Activated effector memory CD4-positive, alpha-beta T cell treated with anti-CD3 and anti-CD28 coated beads, Interleukin-2, amount 50 U/mL, for 16 hours (primary cell): ENCODE results near the gene DND1.
"Not testable (repeated sequence)": the region's sequence is repeated elsewhere in the genome, so short reads cannot be mapped to it uniquely, and the experiment has no call there.

Experiments
- DNase-seq: peaks from one replicate; pipeline ENCODE4 v3.0.0-alpha.2; 2020

DND1 gene

DNA sequence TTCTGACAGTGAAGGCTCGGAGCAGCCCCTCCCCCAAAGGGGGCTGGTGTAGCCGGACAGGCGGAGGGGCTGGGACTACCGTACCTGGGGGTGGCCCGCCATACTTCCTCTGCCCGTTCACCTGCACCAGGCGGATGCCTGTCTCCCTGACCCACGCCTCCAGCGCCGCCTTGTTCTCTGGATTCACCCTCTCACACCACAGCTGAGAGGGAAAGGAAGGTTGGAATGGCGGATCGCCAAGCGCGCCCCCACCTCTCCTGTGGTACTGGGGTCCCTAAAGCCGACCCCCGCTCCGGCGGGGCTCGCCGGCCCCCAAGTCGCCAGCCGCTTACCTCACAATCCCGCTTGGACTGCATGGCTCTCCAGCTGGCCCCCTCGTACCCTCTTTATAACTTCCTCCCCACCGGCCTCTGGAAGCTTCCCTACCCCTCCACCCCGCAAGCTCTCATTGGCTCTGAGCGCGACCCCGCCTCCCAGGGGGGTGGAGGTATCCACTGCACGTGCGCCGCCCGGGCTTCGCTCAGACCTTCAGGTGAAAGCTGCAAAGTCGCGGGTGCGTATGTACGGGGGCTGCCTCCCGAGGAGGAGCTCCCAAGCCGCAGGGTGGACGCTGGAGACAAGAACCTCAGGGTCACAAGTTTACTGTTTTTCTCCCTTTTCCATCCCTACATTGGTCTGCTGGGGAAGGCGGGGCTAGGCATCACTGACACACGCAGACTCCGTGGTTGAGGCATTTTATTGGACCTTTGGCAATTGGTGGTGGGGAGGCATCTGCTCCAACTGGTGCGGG is at the start of gene DND1:
DND1 (minus strand) TSS at position 390 of the 790 bp plus-strand sequence; CDS start at position 356, 34 bp downstream.
- DNase-seq, result no peak

DNA sequence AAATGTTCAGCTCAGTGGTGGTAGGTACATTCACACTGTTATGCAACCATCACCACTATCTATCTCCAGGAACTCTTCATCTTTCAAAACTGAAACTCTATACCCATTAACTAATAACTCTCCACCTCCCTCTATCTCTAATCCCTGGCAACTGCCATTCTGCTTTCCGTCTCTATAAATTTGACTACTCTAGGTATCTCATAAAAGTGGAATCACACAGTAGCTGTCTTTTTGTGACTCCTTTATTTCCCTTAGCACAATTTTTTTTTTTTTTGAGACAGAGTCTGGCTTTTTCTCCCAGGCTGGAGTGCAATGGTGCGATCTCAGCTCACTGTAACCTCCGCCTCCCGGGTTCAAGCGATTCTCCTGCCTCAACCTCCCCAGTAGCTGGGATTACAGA is 48.0 kb upstream of the DND1 start:
- DNase-seq, result not testable (repeated sequence)

DNA sequence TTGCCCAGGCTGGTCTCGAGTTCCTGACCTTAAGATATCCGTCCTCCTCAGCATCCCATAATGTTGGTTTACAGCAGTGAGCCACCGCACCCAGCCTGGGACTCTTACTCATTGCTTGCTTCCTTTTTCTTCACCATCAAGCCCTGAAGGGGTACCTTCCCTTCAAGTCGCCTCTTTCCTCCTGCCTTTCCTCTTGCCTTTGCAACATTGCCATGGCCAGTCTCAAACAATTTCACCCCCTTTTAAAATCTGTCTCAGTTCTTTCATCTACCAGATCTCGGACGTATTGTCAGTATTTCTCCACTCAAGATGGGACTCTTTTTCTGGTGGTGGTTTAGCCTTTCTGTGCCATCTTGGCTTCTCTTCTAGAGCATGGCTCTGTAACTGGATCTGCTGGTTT is 47.4 kb upstream of the DND1 start:
- DNase-seq, result not testable (repeated sequence)

DNA sequence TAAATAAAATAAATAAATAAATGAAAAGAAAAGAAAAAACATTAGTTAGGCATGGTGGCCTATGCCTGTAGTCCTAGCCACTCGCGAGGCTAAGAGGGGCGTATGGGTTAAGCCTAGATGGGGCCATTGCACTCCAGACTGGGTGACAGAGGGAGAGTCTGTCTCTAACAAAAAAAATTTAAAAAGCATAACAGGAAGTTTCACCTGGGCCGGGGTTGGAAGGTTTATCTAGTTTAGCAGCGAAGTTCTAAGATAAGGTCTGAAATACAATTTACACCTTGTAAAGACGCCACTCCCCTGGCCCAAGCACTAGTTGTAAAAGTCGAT is 44.9 kb upstream of the DND1 start:
- DNase-seq, result no peak

GRCh38 chr5:140716238-140716637 is 42.9 kb upstream of the DND1 start:
- not testable (repeated sequence) for DNase-seq

DNA sequence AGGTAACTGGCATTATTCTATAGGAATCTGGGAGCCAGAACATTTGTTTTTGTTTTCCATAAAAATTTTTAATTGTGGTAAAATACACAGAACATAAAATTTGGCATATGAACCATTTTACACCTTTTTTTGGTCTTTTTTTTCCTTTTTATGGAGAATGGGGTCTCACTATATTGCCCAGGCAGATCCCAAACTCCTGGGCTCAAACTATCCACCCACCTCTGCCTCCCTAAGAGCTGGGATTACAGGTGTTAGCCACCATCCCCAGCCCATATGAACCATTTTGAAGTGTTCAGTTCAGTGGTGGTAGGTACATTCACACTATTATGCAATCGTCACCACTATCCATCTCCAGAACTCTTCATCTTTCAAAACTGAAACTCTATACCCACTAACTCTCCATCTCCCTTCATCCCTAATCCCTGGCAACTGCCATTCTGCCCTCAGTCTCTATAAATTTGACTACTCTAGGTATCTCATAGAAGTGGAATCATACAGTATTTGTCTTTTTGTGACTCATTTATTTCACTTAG is 40.3 kb upstream of the DND1 start:
- no peak for DNase-seq

DNA sequence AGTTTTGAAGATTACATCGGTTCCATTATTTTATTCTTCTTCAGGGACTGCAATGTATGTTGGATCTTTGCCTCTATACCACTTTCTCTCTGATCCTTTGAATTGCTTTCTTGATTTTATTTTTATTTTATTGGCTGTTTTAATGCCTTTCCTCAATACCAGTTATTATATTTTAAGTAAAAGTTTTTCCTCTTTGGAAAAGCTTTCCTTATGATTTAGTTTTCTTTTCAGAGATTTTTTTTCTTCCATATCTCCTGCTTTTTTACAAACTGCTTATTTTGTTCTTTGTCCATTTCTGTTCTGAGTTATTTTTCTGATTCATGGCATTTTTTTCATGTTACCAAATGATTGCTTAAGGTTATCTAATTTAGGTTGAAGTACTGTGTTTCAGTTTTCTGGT is 38.4 kb upstream of the DND1 start:
- DNase-seq, result no peak

- DNase-seq, result peak; percentile 92
Measured at GRCh38 chr5:140710899-140711552, 37.6 kb upstream of the DND1 start.

- DNase-seq, result not testable (repeated sequence)
Measured at GRCh38 chr5:140708787-140709186, 35.4 kb upstream of the DND1 start.

DNA sequence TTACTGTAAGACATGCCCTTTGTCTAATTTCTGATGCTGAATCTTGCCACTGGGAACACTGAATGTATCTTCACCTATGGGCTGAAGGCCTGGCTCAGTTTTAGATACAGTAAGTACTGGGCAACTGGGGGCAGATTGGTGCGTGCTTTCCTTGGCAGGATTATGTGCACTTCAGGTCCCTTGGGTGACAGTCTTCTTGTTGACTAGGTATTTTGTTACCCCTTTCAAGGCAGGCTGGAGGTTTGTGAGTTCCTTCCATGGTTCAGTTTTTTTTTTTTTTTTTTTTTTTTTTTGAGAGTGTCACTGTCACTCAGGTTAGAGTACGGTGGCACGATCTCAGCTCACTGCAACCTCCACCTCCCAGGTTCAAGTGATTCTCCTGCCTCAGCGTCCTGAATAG is 34.4 kb upstream of the DND1 start:
- DNase-seq, result no peak

DNA sequence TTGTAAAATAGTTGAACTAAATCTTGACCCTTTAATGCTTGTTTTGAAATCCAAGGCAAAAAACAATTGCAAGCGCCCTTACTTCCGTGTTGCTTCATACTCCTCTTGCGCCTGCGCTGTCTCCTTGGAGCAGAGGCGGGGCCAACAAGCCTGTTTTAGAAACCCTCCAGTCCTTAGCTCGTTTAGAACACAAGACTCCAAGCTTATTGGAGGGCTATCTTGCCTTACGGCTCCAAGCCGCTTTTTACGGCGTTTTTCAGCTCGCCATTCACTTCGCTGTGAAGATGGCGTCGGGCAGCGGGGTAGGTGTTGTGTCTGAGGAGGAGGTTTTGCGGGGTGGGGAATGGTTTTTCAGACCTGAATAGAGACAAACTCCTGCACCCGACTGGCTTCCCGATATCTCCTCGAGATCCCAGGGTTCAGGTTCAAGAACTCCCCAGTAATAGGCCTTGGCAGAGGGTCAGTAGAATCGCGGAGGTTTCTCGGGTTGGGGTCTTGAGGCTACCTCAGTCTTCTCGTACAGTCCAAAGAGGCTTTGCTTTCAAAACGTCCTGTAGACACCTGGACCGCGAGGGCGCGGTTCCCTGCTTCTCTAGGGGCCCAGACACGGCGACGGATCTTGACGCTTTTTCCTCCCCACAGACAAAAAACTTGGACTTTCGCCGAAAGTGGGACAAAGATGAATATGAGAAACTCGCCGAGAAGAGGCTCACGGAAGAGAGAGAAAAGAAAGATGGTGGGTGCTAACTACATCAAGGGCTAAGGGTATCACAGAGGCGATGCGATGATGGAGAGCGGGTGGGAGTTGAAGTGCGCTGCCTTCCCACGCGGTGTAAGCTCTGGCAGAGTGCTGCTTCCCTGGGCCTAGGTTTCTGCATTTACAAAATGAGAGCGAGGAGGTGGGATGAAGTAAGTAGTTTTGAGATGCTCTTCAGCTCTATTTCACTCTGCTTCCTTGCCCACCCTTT is 27.1 kb upstream of the DND1 start, which contains the start of gene ZMAT2:
ZMAT2 (plus strand) TSS at position 271 of the 968 bp plus-strand sequence; CDS start at position 285, 14 bp downstream.
- peak; percentile 98 for DNase-seq

- DNase-seq, result no peak
Measured at GRCh38 chr5:140696891-140697492, 23.6 kb upstream of the DND1 start.

GRCh38 chr5:140694276-140694675 is 20.9 kb upstream of the DND1 start:
- DNase-seq, result no peak

- DNase-seq, result peak; percentile 95
Measured at GRCh38 chr5:140690941-140691924, 17.9 kb upstream of the DND1 start, which contains the start of the genes HARS1 and HARS2. Gene HARS1, minus strand, starts transcription at chr5:140691370. Its CDS starts 66 bp downstream, at chr5:140691304. Gene HARS2, plus strand, starts transcription at chr5:140691455. Its CDS starts 194 bp downstream, at chr5:140691649.

DNA sequence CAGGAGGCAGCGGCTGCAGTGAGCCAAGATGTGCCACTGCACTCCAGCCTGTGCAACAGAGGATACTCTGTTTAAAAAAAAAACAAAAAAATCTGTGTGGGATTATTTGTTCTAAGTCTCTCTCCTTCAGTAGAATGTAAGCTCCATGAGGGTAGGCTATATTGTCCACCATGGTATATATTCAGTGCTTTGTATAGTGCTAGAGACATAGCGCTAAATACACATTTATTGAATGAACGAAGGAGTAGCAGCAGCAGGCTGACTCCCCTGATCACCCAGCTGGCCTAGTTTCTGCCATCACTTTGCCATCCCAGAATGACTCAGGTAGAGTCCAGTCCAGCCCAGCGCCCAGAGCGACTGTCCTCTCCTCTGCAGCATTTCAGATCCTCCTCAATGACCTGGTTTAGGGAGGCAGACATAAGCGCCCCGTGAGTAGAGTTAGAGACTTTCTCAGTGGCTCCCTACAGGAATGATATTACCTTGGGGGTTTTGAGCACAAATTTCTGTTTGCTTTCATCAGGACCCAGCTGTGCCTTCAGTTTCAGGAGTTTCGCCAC is 17.1 kb upstream of the DND1 start:
- DNase-seq, result no peak

- no peak for DNase-seq
Measured at GRCh38 chr5:140678993-140679392, 5.6 kb upstream of the DND1 start.

GRCh38 chr5:140677947-140678346 is 4.6 kb upstream of the DND1 start:
- no peak for DNase-seq

DNA sequence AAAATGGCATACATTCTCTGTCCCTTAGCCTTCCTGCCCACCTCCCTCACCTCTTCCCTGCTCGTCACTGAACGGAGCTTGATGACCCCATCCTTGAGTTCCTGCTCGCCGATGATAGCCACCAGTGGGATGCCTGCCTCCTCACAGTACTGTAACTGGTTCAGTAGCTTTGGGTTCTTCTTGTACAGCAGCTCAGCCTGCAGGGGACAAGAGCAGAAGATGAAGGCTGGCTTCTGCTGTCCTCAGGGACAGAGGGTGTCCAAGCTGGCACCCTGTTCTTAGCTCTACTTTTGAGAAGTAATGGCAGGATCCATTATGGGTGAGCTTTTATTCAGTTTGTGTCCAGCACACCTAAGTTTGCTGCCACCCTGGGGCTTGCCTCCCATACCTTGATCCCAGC is 1.3 kb upstream of the DND1 start:
- no peak for DNase-seq

GRCh38 chr5:140674211-140674610 is 835 bp upstream of the DND1 start:
- DNase-seq, result no peak

DNA sequence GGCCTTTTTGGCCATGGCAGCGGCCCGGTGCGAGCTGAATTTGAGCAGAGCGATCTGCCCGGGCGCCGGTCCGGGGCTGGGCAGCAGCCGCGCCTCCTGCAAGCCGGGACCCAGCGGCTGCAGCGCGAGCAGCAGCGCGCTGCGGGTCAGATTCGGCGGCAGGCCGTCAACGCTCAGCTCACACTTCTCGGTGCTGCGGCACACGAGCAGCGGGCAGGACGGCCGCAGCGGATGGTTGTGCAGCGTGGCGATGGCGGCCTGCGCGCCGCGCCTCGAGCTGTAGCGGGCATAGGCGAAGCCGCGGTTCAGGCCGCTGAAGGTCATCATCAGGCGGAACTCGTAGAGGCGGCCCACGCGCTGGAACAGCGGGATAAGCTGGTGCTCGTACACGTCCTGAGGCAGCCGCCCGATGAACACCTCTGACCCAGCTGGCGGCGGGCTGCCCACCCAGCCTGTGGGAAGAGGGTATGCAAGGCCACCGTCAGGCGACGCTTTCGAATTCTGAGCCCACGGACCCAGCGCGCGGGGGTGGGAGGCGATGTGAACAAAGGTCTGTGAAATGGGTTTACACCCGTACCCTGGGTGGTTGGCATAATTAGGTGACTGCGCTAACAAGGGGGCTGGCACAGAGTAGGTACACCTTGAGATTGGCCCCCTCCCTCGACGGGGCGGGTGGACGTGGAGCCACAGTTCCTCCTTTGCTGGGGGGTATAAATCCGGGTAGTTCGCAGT is 755 bp downstream of the DND1 start:
- no peak for DNase-seq
